B cell (primary cell): ENCODE measurements around the gene BICDL2. TPM values are rescaled to one million over a fixed set of nuclear protein-coding genes. Genes with fewer than 3 reads are reported as not detected.

ENCODE experiments used
- ATAC-seq: fragments of 200-7000 bp; cut with Tn5 transposase; one replicate; pipeline ENCODE4 v1.10.0; 2021; ENCODE audit warnings: low read depth, mild to moderate bottlenecking, moderate number of reproducible peaks, moderate library complexity
- CTCF ChIA-PET: fragments of 350-600 bp; sonication (Branson Sonifier 250); formaldehyde crosslinking; loops from one replicate; lab custom pipeline; 2021; ENCODE audit warnings: antibody characterized with exemption, inconsistent platforms; lab: Charles Lee
- POLR2A ChIA-PET: fragments of 350-600 bp; sonication (Branson Sonifier 250); formaldehyde crosslinking; loops from one replicate; lab custom pipeline; 2021; ENCODE audit warnings: antibody characterized with exemption; lab: Charles Lee
- DNase-seq: peaks from one replicate; pipeline ENCODE4 v3.0.0; 2013
- H2AFZ ChIP-seq: 2 replicates; pipeline ENCODE4 v1.6.1; 2012; ENCODE audit warnings: mild to moderate bottlenecking, low read depth, low read length; ENCODE audit not compliant: insufficient read depth, poor library complexity, severe bottlenecking
- H3K27ac ChIP-seq, 2 donors: 1 replicate in 1 of 2; 2 replicates in 1 of 2; pipeline ENCODE4 v1.5.1; 2012 to 2013; ENCODE audit warnings: low read length in 2 of 2, mild to moderate bottlenecking in 2 of 2, moderate library complexity in 1 of 2
- H3K27me3 ChIP-seq, 4 experiments: fragments of 200-600 bp in 1 of 4; sonication (generic) in 1 of 4; replicated peaks in 1 of 4; 1 replicate in 2 of 4; 2 replicates in 2 of 4; pipeline versions ENCODE4 v1.6.1 to v1.7.0; 2013 to 2016; ENCODE audit warnings: low read length in 3 of 4, mild to moderate bottlenecking in 2 of 4, mixed read lengths in 1 of 4, moderate library complexity in 1 of 4; ENCODE audit not compliant: insufficient read depth in 4 of 4, control insufficient read depth in 3 of 4; ENCODE audit errors: control extremely low read depth in 1 of 4
- H3K36me3 ChIP-seq, 2 experiments: replicated peaks in 1 of 2; 1 replicate in 1 of 2; 2 replicates in 1 of 2; pipeline versions ENCODE4 v1.6.1 to v1.7.1; 2013; ENCODE audit warnings: low read length in 1 of 2; ENCODE audit not compliant: insufficient read depth in 2 of 2, control insufficient read depth in 1 of 2; ENCODE audit errors: control extremely low read depth in 1 of 2, extremely low read depth in 1 of 2
- H3K4me1 ChIP-seq, 2 donors: fragments of 200-600 bp in 1 of 2; sonication (generic) in 1 of 2; 1 replicate in 1 of 2; 2 replicates in 1 of 2; pipeline versions ENCODE4 v1.5.1 to v1.6.1; 2013 to 2017; ENCODE audit warnings: low read length in 2 of 2; ENCODE audit not compliant: control insufficient read depth in 2 of 2, insufficient read depth in 2 of 2
- H3K4me2 ChIP-seq: replicated peaks from 2 replicates; pipeline ENCODE3; 2012; ENCODE audit warnings: mild to moderate bottlenecking, low read depth, low read length; ENCODE audit not compliant: poor library complexity, severe bottlenecking
- H3K4me3 ChIP-seq, 5 experiments: fragments of 200-600 bp in 1 of 5; sonication (generic) in 1 of 5; 1 replicate in 3 of 5; 2 replicates in 2 of 5; pipeline versions ENCODE4 v1.5.1 to v1.7.0; 2011 to 2016; ENCODE audit warnings: low read length in 4 of 5, mild to moderate bottlenecking in 4 of 5, low read depth in 2 of 5, control low read depth in 1 of 5, moderate library complexity in 1 of 5; ENCODE audit not compliant: insufficient read depth in 1 of 5; ENCODE audit errors: control extremely low read depth in 1 of 5, extremely low read depth in 1 of 5
- H3K79me2 ChIP-seq: fragments of 200-600 bp; sonication (generic); one replicate; pipeline ENCODE4 v1.6.0; 2016; ENCODE audit warnings: low read length; ENCODE audit not compliant: control insufficient read depth, insufficient read depth
- H3K9ac ChIP-seq: fragments of 200-600 bp; sonication (generic); 2 replicates; pipeline ENCODE4 v1.6.1; 2017; ENCODE audit warnings: mild to moderate bottlenecking, low read length, moderate library complexity
- H3K9me3 ChIP-seq, 3 donors: one replicate each; pipeline versions ENCODE4 v1.6.1 to v1.7.1; 2013; ENCODE audit warnings: low read length in 2 of 3; ENCODE audit not compliant: control insufficient read depth in 2 of 3, insufficient read depth in 1 of 3; ENCODE audit errors: control extremely low read depth in 1 of 3
- H4K20me1 ChIP-seq: 2 replicates; pipeline ENCODE4 v1.6.0; 2012; ENCODE audit warnings: mild to moderate bottlenecking, low read length; ENCODE audit not compliant: insufficient read depth, control insufficient read depth, poor library complexity, severe bottlenecking
- H3K27ac Mint-ChIP-seq: one replicate; pipeline ENCODE4 v1.8.0; 2021; ENCODE audit warnings: mixed read lengths
- H3K27me3 Mint-ChIP-seq: one replicate; pipeline ENCODE4 v1.8.0; 2021; ENCODE audit warnings: mixed read lengths
- H3K4me1 Mint-ChIP-seq: one replicate; pipeline ENCODE4 v1.8.0; 2021; ENCODE audit warnings: mixed read lengths
- H3K4me3 Mint-ChIP-seq: one replicate; pipeline ENCODE4 v1.8.0; 2021; ENCODE audit warnings: mixed read lengths
- H3K9me3 Mint-ChIP-seq: one replicate; pipeline ENCODE4 v1.8.0; 2022; ENCODE audit warnings: mixed read lengths; ENCODE audit not compliant: insufficient read depth
- EZH2 ChIP-seq: IDR thresholded peaks from 2 replicates; pipeline ENCODE4 v1.6.1; 2012; ENCODE audit warnings: borderline replicate concordance, low read depth, mild to moderate bottlenecking, moderate library complexity, low read length; ENCODE audit not compliant: insufficient read depth, poor library complexity, severe bottlenecking
- WGBS: methylation state at CpG from one replicate; pipeline ENCODE4 v1.1.5; 2013; ENCODE audit warnings: missing lambda C conversion rate; ENCODE audit not compliant: insufficient coverage; 5-methylcytosine and 5-hydroxymethylcytosine counted together
- intact Hi-C: fragments of 100-400 bp; cut with micrococcal nuclease; formaldehyde crosslinking; loops from one replicate; pipeline ENCODE4 v1.10.0; 2022
- polyA plus RNA-seq: library from polyadenylated mRNA; depleted of rRNA; stranded (reverse); fragments of >200 nt; gene quantifications from 2 replicates; pipeline ENCODE4 v1.2.3, GENCODE V29; 2012
- total RNA-seq, 2 donors: library from RNA; stranded (reverse); fragments of 120-200 nt in 1 of 2; gene quantifications; 1 replicate in 1 of 2; 2 replicates in 1 of 2; pipeline versions ENCODE4 v1.2.3 to v1.2.4, GENCODE V29; 2013 to 2022
- TF ChIP-seq, protein P1 (sequence below): fragments of 200-600 bp; IDR thresholded peaks from one replicate; pipeline ENCODE4 v1.8.0; 2022; ENCODE audit warnings: antibody characterized with exemption, mild to moderate bottlenecking

BICDL2 gene
- total and polyA plus RNA-seq, 2 donors (not counting 1 experiment from before 2014, with no cell fraction given), result 0.20 TPM; not detected in 1

DNA sequence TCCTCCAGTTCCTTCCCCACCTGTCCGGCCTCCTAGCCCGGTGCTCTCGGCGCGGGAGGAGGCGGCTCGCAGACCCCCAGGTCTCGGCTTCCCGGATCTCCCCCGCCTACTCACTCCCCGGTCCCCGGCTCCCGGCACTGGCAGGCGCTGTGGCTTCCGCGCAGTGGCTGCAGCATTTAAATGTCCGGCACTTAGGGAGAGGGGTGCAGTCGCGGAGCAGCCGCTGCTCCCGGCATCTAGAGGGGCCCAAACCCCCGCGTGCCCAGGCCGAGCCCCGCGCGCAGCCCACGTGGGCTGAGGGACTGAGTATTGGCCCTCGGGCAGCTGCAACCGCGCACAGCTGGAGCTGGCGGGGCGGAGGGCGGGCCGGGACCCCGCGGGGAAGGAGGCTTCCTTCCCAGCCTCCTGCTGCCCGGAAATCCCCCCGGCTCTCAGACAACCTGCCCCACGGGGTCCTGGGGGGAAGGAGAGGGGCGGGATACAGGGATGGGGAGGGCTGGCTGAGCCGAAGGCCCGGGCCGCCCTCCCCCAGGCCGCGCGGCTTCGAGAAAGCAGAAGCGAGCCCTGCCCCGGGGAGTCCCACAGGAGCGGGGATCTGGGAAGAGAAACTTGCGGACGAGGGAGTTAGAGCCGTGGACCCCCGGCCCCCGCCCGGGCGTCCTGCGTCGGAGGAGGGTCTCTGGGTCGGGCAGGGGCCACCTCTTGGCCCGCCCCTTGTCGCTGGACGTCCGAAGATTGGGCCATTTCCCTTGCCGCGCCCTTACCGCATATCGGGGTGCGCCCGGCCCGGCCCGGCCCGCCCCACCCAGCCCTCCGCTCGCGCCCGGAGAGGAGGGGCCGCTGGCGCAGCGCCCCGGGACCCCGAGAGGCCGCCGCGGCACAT, 9.3 kb upstream of the BICDL2 start, which contains the start of gene MMP25:
Gene MMP25, plus strand, starts transcription at position 804 of the 883 bp plus-strand sequence. CDS start 357 bp downstream, outside the sequence.
- peaks cover 30% of the 10 kb centered on the region for H3K27me3 Mint-ChIP-seq
- peak within 1 kb of the TSS; percentile 81 for H3K4me3 Mint-ChIP-seq
- ChIA-PET POLR2A (interaction anchor here (1.0 kb wide), 2 partner anchors 14 to 18 kb away, joined by 3 to 4 read pairs; no protein-coding TSS in a partner anchor), CTCF (interaction anchor here (5.3 kb wide), 1 partner anchor 13 kb away, joined by 35 read pairs; no protein-coding TSS in a partner anchor)
- peaks cover 11% of the 10 kb centered on the region for H3K4me1 Mint-ChIP-seq
- intact Hi-C loops, result loop anchor here (5.0 kb wide), 1 partner anchor 126 kb away; no protein-coding TSS in a partner anchor
- Histone ChIP-seq H4K20me1 (no peaks in the 10 kb centered on the region), H3K4me1 (peaks cover 21% of the 10 kb centered on the region in 2 donors), H2AFZ (peak within 1 kb of the TSS; percentile 58), H3K27me3 (peaks cover 0 to 68% (median 34%) of the 10 kb centered on the region in 4 experiments), H3K79me2 (no peaks in the 10 kb centered on the region), H3K4me2 (peak within 1 kb of the TSS; percentile 100), H3K9me3 (peaks cover 0 to 23% (median 0%) of the 10 kb centered on the region in 3 donors), H3K4me3 (peak within 1 kb of the TSS in 4 of 5 experiments; percentile 45 to 72 (median 56)), H3K36me3 (no peaks in the 10 kb centered on the region), H3K27ac (no peak within 1 kb of the TSS), H3K9ac (peak within 1 kb of the TSS; percentile 67)
- no peak within 1 kb of the TSS for H3K27ac Mint-ChIP-seq
- H3K9me3 Mint-ChIP-seq, result no peaks in the 10 kb centered on the region
- ATAC-seq (peak; percentile 83), DNase-seq (peak; percentile 78)
- no peak for TF ChIP-seq EZH2
- TF ChIP-seq, protein P1, sequence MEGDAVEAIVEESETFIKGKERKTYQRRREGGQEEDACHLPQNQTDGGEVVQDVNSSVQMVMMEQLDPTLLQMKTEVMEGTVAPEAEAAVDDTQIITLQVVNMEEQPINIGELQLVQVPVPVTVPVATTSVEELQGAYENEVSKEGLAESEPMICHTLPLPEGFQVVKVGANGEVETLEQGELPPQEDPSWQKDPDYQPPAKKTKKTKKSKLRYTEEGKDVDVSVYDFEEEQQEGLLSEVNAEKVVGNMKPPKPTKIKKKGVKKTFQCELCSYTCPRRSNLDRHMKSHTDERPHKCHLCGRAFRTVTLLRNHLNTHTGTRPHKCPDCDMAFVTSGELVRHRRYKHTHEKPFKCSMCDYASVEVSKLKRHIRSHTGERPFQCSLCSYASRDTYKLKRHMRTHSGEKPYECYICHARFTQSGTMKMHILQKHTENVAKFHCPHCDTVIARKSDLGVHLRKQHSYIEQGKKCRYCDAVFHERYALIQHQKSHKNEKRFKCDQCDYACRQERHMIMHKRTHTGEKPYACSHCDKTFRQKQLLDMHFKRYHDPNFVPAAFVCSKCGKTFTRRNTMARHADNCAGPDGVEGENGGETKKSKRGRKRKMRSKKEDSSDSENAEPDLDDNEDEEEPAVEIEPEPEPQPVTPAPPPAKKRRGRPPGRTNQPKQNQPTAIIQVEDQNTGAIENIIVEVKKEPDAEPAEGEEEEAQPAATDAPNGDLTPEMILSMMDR, result no peak
- WGBS, result under 1% methylated on average over 86 of the region's 86 CpGs
